ENCODE results near the gene QSER1.

DNA sequence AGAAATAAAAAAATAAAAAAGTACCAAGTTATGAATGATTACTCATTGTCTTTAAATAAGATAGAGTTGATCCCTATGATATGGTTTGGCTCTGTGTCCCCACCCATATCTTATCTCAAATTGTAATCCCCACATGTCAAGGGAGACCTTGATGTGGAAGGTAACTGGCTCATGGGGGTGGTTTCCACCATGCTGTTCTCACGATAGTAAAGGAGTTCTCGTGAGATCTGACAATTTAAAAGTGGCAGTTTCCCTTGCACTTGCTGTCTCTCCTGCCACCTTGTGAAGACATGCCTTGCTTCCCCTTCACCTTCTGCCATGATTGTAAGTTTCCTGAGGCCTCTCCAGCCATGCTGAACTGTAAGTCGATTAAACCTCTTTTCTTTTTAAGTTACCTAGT, 18.8 kb downstream of the QSER1 start:
- TF ChIP-seq POLR2AphosphoS5 (IDR thresholded peaks at IDR 0.05; ENCODE audit: low read depth, low read length): no peak
- TF ChIP-seq EZH2 (IDR thresholded peaks at IDR 0.05): no peak
- TF ChIP-seq, protein P1, sequence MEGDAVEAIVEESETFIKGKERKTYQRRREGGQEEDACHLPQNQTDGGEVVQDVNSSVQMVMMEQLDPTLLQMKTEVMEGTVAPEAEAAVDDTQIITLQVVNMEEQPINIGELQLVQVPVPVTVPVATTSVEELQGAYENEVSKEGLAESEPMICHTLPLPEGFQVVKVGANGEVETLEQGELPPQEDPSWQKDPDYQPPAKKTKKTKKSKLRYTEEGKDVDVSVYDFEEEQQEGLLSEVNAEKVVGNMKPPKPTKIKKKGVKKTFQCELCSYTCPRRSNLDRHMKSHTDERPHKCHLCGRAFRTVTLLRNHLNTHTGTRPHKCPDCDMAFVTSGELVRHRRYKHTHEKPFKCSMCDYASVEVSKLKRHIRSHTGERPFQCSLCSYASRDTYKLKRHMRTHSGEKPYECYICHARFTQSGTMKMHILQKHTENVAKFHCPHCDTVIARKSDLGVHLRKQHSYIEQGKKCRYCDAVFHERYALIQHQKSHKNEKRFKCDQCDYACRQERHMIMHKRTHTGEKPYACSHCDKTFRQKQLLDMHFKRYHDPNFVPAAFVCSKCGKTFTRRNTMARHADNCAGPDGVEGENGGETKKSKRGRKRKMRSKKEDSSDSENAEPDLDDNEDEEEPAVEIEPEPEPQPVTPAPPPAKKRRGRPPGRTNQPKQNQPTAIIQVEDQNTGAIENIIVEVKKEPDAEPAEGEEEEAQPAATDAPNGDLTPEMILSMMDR (IDR thresholded peaks at IDR 0.05 in 2 of 3, conservative IDR thresholded peaks at IDR 0.05 in 1 of 3; ENCODE audit: borderline replicate concordance in 1 of 3, insufficient read depth in 1 of 3, low read depth in 2 of 3, low read length in 2 of 3): no peak
- TF ChIP-seq EGR1 (IDR thresholded peaks at IDR 0.05; ENCODE audit: low read depth): no peak
- no peak for TF ChIP-seq FOSL1 (IDR thresholded peaks at IDR 0.05; ENCODE audit: low read depth)
- no peak for TF ChIP-seq CEBPB (IDR thresholded peaks at IDR 0.05; ENCODE audit: low read depth)
